GM19351 (cell line): ENCODE measurements around the gene MYPOP.

Source experiments
- ATAC-seq: cut with Tn5 transposase; IDR thresholded peaks from one replicate; pipeline ENCODE4 v1.9.1; 2021; ENCODE audit warnings: mild to moderate bottlenecking, moderate library complexity; ENCODE audit not compliant: unreplicated experiment

Gene MYPOP, protein sequence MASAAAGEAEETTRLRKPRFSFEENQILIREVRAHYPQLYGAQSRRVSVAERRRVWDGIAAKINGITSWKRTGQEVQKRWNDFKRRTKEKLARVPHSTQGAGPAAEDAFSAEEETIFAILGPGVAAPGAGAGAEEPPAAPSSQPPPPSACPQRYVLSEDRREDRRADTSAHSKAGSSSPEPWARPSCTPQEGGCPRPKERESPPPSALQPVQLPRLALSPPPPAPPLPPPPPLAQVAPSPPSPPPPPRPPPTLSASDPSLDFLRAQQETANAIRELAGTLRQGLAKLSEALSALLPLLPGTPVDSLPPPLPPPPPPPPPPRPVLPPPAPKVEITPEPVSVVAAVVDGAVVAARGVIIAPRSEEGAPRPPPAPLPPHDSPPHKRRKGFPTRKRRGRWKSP

GRCh38 chr19:45901912-45902650 is at the start of gene MYPOP:
Gene MYPOP (minus strand): TSS chr19:45902613. CDS start chr19:45901773, 840 bp downstream.
- no peak for ATAC-seq

DNA sequence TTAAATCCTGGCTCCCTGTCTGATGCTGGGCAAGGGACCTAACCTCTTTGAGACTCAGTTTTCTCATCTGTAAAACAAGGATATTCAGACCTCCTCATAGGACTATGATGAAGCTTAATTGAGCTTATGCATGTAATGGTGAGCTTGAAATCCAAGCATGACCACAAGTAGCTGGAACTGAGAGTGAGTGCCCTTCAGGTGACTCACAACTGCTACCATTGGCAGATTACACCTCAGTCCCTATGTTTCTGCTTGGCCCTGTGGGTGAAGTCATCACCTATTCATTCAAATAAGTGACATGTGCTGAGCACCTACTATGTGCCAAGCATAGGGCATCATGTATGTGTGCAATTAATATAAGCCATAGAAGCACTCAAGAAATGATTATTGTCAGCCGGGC is 45.5 kb upstream of the MYPOP start:
- ATAC-seq: no peak

- no peak for ATAC-seq
These were observed 38.0 kb upstream of the MYPOP start for GRCh38 chr19:45940515-45940805.

- ATAC-seq: no peak
These were observed 37.5 kb upstream of the MYPOP start for GRCh38 chr19:45939792-45940514.

DNA sequence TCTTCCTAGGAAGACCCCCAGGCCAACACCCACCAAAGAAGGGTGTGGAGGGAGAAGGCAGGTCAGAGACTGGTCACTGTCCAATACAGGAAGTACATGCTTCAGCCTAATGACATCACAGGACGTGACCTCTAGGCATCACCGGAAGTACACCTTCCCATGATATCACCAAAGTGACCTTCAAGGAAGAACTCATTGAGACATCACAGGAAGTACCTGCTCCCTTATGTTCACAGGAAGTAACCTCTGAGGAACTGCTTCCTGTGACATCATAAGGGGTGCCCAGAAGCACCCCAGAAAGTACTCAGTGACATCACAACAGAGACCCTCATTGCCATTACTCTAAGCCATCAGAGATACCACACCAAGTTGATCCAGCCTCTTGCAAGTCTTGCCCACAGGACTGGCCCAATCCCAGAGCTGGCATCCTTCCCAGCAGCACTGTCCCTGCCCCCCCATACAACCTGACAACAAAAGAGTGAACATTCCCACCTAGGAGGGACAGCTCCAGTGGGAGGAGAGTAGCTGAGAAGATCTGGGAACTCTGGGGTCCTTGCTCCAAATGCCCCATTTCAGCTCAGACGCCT is 36.4 kb upstream of the MYPOP start:
- ATAC-seq: no peak

GRCh38 chr19:45935267-45935666 is 32.9 kb upstream of the MYPOP start:
- ATAC-seq: no peak

DNA sequence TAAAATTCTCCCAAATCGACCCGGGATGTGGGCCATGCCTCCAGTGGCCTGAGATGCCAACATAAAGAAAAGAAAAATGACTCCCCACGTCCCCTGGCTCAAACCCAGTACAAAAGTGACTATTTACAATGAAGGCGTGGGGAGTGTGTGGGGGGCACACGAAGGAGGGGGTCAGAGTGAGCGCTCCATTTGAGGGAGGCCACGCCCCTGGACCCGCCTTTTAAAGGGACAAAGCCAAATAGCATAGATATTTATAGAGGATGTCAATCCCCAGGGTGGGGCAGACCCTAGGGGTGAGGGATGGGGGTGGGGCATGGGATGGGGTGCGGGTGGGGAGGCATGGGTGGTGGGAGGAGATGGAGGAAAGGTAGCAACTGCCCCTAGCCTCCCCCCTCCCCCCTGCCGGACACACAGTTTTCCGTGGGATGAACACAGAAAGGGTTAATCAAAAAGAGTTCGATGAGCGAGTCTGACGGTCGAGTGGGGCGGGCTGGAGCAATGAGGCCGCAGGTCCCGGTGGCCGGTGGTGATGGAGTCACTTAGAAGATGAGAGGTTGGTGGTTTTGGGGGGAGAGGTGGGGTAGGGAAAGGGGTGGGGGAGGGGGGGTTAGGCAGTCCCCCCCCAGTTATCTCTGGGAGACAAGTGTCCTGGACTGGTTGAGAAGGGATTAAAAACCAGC is 32.3 kb upstream of the MYPOP start:
- no peak for ATAC-seq

GRCh38 chr19:45933759-45934158 is 31.3 kb upstream of the MYPOP start:
- no peak for ATAC-seq

- ATAC-seq: no peak
These were observed 28.6 kb upstream of the MYPOP start for GRCh38 chr19:45931055-45931454.

GRCh38 chr19:45929247-45929646 is 26.8 kb upstream of the MYPOP start:
- ATAC-seq: no peak

DNA sequence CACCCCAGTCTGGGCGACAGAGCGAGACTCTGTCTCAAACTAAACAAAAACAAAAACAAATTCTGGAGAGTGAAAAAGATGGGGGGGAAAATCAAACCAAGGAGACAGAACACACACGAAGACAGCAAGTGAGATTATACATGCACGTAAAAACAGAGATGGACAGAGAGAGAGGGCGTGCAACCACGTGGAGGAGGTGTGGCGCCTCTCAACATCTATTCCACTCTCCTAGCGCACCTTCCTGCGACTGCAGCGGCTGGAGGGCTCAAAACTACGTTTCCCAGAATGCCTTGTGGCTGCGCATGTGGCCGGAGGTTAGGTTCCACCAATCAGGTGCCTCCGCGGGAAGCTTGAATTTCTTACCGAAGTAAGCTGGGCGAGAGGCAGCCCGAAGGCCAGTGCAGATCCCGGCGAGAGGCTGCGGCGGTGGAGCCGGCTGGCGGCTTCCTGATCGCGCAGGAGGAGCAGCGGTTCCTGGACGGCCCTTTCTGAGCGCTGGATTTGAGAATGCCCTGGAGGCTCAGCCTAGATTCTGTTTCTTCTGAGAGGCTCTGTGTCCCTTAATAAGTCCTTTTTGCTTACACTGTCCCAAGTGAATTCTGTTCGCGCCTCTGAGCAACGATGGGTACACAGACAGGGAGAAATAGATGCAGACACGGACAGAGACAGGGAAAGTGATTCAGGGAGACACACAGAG is 25.3 kb upstream of the MYPOP start:
- ATAC-seq: no peak

GRCh38 chr19:45924891-45925447 is 22.6 kb upstream of the MYPOP start:
- no peak for ATAC-seq

DNA sequence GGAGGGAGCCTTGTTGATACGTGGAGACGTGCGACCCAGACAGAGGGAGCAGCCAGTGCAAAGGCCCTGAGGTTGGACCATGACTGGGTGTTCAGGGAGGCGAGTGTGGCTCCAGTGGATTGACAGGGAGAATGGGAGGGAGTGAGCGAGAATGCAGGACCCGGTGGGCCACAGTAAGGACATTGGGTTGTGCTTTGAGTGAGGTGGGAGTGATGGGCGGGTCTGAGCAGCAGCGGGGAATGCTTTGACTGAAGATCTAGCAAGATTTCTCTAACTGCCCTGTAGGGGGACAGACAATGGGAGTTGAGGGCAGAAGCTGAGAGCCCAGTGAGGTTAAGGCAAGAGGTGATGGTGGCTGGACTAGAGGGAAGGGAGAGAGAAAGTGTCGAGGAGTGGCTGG is 19.9 kb upstream of the MYPOP start:
- ATAC-seq: no peak

DNA sequence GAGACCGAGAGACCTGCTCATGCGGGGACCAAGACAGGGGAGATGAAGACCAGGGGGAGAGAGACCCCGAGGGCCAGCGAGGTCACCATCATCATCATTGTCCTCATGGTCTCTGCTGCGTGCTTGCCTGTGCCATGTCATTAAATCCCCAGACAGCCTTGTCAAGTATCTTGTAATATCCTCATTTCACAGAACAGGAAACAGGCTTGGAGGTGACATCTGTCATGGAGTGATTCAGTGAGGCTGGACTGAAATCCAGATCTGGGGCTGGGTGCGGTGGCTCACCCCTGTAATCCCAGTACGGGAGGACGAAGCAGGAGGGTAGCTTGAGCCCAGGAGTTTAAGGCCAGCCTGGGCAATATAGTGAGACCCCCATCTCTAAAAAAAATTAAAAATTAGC is 18.0 kb upstream of the MYPOP start:
- ATAC-seq: no peak

DNA sequence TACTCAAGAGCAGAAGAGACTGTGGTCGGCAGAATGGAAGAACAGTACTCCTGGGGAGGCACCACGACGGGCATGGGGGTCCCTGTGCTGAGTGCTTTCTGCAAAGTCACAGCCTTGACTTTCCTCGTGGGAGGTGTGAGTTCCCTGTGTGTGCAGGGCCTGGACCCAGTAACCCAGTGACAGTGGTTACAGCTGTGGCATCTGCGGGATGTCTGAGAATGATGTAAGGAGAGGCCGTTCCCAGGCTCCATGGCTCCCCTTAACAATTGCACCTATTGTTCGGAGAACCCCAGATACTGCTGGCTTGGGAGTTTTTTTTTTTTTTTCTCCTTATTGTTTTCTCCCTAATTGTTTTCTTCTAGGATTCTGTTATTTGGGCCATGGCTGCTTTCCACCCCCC is 17.3 kb upstream of the MYPOP start:
- ATAC-seq: no peak

- no peak for ATAC-seq
These were observed 16.3 kb upstream of the MYPOP start for GRCh38 chr19:45918721-45919120.

- ATAC-seq: no peak
These were observed 15.1 kb upstream of the MYPOP start for GRCh38 chr19:45917421-45918091.

DNA sequence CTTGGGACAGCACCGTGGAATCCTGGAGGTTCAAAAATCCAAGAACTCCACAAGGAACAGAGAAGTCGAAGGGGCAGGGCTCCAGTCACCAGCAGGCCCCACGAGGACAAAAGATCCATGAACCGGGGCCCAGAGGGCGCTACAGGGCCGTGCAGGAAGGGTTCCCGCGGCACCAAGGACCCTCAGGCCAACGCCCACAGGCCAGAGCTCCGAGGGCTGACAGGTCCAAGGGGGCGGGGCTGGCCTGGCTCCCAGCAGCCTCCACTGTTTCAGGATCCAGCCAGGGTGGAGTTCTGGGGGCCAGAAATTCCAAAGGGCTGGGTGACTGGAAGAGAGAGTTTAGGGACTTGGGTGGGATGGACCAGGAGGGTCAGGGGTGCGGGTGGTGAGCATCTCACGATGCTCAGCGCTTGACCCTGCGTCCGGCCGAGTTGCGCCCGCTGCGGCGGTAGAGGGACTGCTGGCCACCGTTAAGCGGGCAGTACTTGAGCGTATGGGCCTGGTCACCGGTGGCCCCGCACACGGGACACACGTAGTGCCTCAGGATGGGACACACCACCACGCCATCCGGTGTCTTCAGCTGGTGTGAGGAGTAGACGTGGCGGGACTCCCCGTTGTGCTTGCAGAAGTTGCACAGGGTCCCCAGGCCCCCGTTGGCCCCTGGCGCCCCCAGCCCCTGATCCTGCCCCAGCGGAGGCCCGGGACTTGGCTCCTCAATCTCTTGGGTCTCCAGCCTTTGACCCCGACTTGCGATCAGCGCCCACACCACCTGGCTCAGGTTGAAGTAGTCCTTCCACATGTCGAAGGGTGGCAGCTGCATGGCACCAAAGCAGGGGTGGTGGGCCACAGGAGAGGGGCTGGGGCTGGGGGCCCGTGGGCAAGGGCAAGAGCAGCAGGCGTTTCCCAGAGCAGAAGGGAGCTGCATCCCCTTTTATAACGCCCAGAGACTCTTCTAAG is 11.7 kb upstream of the MYPOP start, which contains the start of gene NANOS2:
NANOS2 (minus strand) TSS at position 905 of the 957 bp plus-strand sequence; CDS start at position 820, 85 bp downstream.
- no peak for ATAC-seq
